ENCODE measurements around the gene OLFML2B. TPM values are rescaled to one million over a fixed set of nuclear protein-coding genes. Genes with fewer than 3 reads are reported as not detected.

The OLFML2B gene
- polyA plus RNA-seq, 3 donors, result 10.2 to 10.6 (median 10.4) TPM

DNA sequence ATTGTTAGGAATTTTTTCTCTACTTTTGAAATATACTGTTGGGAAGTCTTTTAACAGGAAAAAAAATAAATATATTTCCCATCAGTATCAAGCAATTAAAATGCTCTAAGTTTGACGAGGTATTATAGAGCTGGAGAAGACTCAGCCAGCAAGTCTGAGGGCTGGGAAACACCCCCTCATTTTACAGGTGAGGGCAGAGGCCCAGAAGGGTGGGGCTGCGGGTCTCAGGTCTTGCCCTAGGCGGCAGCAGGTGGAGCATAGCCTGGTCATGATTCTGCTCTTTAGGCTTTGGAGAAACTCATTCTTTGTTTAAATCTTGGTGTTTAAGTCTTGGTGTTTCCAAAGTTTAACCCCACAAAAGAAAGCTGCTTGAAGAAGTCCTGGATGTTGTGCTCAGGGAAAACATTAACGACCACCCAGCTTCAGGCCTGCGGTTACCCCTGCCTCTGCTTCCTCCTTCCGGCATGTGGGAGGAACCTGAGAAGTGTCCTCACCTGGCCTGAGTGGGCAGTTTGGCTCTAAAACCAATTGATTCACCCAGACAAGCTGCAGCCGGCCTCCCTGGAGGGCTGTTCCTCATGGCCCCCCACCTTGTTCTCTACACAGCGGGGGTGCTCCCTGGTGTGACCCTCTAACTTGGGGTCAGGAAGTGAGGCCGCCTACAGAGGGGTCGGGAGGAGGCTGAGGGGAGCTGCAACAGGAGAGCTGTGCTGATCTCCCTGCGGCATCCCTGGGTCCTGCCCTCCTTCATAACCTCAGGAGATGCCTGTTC, 41.7 kb downstream of the OLFML2B start:
- DNase-seq (ENCODE audit: low read depth in 3 of 3, low spot score in 2 of 3), result no peak

DNA sequence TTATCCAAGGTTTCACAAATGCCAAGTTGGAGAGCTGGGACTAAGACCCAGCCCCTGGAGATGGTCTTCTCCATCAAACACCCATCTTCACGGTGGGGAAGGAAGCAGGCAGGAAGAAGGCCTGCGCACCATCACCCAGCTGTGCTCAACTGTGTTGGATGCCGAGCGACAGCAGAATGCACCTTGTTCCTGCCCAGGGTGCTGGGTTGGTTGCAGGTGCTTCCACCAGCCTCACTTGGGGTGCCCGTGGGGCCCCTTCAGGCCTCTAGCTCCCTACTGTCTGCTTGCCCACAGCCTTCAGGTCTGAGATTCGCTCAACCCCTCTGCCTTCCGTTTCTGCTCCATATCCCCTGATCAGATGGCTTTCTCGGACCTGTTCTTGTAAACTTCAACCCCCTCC, 42.5 kb downstream of the OLFML2B start:
- DNase-seq (ENCODE audit: low read depth in 3 of 3, low spot score in 2 of 3), result no peak

GRCh38 chr1:161978011-161978790, 45.5 kb downstream of the OLFML2B start:
- no peak for DNase-seq (ENCODE audit: low read depth in 3 of 3, low spot score in 2 of 3)

DNA sequence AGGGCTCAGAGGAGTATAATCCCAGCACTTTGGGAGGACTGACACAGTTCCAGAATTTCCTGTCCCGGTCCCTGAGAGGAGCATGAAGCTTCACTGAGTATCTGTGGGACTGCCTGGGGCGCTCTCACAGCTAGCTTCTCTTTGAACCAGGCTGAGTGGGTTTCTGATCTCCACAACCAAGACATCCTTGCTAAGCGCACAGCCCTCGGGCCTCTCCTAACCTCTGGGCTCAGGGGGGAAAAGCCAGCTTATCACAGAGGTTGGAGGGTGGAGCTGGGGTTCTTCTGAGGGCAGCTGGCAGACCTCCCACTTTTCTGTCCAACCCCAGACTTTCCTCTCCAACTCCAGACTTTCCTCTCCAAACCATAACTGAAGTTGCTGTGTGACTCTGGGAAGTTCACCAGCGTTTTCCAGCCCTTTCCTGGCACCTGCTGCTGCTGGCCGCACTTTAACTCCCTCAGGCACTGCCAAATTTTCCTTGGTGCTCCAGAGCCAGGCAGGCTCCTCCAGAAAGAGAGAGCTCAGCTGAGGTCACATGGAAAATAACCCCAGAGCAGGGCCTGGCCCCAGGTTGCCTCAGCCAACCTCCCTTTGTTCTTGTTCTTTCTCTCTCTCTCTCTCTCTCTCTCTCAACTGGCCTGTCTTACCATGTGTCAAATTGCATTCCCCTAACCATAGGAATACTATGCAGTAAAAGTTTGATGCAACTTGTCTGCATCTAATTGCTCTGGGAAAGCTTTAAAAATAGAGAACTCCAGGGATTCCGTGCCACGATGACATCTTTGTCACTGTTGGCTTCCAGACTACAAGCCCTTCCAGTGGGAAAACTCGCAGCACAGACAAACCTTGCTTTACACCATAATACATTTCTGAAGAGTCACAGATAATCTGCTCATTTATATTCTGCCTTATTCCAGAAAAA, 49.5 kb downstream of the OLFML2B start:
- DNase-seq (ENCODE audit: low read depth in 3 of 3, low spot score in 2 of 3), result no peak

GRCh38 chr1:161972828-161973227, 50.8 kb downstream of the OLFML2B start:
- DNase-seq (ENCODE audit: low read depth in 3 of 3, low spot score in 2 of 3), result no peak

DNA sequence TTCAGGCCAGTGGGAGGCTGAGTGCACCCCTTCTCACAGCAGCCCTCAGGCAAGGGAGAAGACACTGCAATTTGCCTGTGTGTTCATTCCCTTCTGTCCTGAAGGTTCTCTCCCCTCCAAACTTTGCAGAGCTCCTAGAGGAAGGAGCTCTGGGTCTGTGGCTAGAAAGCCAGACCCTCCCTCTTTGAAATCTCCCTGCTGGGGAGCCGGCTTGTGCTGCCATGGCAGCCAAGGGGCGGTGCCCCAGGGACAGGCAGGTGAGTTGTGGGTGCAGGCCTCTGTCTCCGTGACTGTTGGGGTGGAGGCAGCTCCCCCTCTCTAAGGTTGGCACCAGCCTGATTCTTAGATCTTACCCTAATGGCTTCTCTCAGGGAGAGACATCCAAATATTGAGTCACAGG, 53.0 kb downstream of the OLFML2B start:
- DNase-seq (ENCODE audit: low read depth in 3 of 3, low spot score in 2 of 3), result no peak

DNA sequence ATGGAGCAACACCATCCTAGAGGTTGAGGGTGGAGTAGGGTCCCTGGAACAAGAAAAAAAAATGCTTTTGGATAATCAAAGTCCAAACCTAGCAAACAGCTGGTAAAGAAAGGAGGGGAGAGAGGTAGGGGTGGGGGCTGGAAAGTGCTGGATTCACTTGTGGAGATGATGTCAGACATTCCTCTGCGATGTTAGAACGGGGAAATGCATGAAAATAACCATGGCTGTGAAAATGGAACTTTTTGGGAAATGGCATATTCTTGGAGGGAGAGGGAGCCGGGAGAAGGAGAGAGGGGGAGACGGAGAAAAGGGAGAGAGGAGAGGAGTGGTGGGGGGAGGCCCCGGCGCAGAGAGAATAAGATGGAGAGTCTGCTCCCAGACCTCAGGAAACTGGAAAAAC, 53.6 kb downstream of the OLFML2B start:
- DNase-seq (ENCODE audit: low read depth in 3 of 3, low spot score in 2 of 3), result no peak

GRCh38 chr1:161966067-161966466, 57.6 kb downstream of the OLFML2B start:
- DNase-seq (ENCODE audit: low read depth in 3 of 3, low spot score in 2 of 3), result no peak

- no peak for DNase-seq (ENCODE audit: low read depth in 3 of 3, low spot score in 2 of 3)
Observed at GRCh38 chr1:161962091-161962887, 61.4 kb downstream of the OLFML2B start.

DNA sequence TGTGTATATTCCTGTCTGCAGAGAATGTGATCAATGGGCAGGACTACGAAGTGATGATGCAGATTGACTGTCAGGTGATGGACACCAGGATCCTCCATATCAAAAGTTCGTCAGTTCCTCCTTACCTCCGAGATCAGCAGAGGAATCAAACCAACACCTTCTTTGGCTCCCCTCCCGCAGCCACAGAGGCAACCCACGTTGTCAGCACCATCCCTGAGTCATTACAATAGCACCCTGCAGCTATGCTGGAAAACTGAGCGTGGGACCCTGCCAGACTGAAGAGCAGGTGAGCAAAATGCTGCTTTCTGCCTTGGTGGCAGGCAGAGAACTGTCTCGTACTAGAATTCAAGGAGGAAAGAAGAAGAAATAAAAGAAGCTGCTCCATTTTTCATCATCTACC, 65.2 kb downstream of the OLFML2B start:
- no peak for DNase-seq (ENCODE audit: low read depth in 3 of 3, low spot score in 2 of 3)

- no peak for DNase-seq (ENCODE audit: low read depth in 3 of 3, low spot score in 2 of 3)
Observed at GRCh38 chr1:161956930-161957329, 66.7 kb downstream of the OLFML2B start.

DNA sequence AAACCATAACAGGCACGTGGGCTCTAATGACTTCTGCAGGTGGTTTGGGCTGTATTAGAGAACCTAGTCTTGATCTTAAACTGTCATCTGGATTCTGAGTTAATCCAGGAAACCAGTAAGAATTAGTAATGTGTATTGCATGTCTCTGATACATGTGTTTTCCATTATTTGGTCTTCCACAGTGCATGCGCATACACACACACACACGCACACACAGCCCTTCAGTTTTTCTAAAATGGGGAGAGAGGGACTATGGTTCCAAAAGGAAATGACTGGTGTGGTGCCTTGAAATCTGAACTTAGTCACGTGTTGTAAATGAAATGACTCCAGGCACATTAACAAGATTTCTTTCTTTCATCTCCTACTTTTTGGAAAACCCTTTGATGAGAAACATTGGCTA, 67.6 kb downstream of the OLFML2B start:
- DNase-seq (ENCODE audit: low read depth in 3 of 3, low spot score in 2 of 3), result no peak

DNA sequence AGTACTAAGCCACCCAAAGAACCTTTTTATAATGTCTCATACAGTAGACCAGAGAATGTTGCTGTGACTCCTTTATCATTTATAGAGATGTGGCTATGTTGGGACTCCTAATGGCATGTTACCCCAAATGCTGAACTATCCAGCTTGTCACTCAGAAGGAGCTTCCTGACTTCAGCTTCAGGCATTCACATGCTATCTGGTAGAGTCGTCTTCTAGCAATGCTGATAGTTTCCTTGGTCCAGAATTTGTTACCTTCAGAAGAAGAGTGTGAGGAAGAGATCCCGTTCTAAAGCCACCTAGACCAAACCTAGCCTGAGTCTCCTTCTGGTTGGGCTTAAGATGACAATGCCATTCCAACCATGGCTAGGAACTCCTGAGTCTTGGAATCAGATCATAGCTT, 68.1 kb downstream of the OLFML2B start:
- DNase-seq (ENCODE audit: low read depth in 3 of 3, low spot score in 2 of 3), result no peak

- DNase-seq (ENCODE audit: low read depth in 3 of 3, low spot score in 2 of 3), result no peak
Observed at GRCh38 chr1:161954466-161954865, 69.2 kb downstream of the OLFML2B start.

DNA sequence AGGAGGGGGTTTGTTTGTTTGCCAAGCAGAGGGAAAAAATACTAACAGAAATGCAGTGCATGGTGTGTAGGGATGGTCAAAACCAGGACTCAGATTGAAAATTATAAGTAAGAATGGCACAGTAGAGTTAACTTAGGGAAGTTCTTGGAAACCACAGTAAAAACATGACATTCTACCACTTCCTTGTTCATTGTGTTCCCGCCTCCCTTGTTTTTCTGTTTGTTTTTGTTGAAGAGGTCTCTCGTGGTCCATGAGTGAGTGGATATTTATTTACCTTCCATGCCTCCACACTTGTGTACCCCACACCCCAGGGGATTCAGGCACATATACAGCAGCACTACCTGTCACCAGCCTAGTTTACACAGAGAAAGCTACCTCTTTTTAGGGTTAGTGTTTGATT, 69.6 kb downstream of the OLFML2B start:
- no peak for DNase-seq (ENCODE audit: low read depth in 3 of 3, low spot score in 2 of 3)

DNA sequence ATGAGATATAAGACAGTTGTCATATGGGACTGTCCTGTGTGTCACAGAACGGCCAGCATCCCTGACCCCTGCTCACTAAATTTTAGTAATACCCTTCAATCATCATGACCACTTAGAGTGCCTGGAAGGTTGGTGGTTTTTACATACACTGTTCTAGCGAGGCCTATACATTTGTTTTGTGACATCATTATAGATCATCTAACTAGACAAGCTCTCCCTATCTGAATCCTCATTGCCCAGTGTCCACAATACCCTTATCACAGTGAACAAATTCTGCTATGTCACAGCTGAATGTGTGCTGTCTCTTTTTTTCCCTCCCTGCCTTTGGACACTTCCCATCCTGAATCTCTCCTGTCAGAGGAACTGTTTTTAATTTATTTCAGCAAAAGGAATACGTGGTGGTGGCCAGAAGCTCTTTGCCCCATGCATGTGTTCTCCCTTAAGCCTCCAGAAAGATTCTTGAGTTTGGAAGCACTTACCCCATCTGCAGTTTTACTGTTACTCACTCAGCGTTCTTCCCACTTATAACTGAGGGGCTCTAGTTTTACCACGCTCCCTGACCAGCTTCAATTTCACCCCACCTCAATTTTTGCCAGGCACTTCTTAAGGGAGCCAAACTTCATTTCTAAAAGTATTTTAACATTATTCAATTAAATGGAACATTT, 70.3 kb downstream of the OLFML2B start:
- DNase-seq (ENCODE audit: low read depth in 3 of 3, low spot score in 2 of 3), result no peak

DNA sequence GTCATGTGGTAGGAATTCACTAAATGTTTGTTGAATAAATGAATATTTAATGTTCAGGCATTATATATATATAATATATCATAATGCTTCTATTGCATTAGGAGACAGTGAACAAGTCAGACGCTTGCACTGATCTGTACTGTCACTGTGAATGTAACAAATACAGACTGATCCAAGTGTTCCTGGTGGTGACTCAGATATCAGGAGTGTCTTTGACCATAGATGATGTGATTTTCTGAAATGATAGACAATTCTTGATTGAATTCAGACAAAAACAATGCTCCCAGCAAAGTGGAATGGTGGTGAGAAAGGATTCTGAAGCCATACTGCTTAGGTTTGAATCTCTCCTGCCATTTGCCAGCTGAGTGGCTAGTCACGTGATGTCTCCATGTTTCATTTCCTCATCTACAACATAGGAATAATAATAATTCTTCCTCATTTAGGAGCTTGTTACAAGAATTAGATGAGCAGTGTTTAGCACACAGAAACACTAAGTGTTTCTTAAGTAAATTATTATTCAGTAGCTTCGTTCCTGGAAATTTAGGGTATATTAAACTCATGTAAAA, 71.0 kb downstream of the OLFML2B start:
- no peak for DNase-seq (ENCODE audit: low read depth in 3 of 3, low spot score in 2 of 3)

DNA sequence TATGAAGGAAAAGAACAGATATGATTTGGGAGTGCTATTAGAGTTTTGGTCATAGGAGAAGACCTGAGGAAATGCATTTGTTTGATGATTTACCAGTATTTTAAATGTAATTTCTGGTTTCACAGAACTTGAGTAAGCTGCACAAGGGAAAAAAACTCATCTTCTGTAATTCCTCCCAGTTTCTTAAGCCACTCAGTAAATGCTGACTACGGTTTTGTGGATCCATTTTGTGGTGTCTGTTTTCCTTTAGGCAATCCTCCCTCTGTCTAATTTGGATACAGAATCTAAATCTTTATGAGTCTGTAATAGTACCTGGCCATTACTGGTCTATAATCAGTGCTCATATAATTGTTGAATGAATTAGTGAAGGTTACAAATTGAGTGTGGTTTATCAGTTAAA, 72.0 kb downstream of the OLFML2B start:
- no peak for DNase-seq (ENCODE audit: low read depth in 3 of 3, low spot score in 2 of 3)

DNA sequence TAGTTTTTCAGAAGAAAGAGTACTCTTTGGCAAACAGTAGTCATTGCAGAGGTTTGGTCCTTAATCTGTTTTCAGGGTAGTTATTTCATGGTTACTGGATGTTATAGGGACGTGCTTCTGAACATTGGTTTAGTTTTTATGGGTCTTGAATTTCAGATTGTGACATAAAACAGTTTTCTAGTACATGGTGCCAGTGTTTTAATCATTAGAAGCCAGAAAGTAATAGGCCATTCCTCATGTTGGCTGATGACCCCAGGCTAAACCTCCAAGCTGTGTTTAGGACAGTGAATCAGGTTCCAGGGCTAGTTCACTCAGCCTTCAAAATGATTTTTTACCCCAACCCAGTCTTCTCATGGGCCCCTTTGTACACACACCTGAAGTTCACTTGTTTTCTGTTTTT, 73.3 kb downstream of the OLFML2B start:
- DNase-seq (ENCODE audit: low read depth in 3 of 3, low spot score in 2 of 3), result no peak

Data from right renal cortex interstitium (tissue), 3 donors.